HL-60 (cell line): ENCODE data around the gene PPIP5K2.

ENCODE experiments used
- POLR2AphosphoS5 ChIP-seq: IDR thresholded peaks from 2 replicates; pipeline ENCODE4 v1.6.1; 2012; ENCODE audit warnings: low read depth
- TF ChIP-seq, protein P1 (sequence below): IDR thresholded peaks from one replicate; pipeline ENCODE4 v1.5.1; 2011; ENCODE audit warnings: low read length, control low read depth, inconsistent platforms; ENCODE audit not compliant: insufficient read depth
- TF ChIP-seq, protein P2 (sequence below): IDR thresholded peaks from 2 replicates; pipeline ENCODE4 v1.6.1; 2012; ENCODE audit warnings: low read depth; ENCODE audit not compliant: insufficient replicate concordance

GRCh38 chr5:103188436-103188835 is 68.3 kb downstream of the PPIP5K2 start:
- TF ChIP-seq, protein P1, sequence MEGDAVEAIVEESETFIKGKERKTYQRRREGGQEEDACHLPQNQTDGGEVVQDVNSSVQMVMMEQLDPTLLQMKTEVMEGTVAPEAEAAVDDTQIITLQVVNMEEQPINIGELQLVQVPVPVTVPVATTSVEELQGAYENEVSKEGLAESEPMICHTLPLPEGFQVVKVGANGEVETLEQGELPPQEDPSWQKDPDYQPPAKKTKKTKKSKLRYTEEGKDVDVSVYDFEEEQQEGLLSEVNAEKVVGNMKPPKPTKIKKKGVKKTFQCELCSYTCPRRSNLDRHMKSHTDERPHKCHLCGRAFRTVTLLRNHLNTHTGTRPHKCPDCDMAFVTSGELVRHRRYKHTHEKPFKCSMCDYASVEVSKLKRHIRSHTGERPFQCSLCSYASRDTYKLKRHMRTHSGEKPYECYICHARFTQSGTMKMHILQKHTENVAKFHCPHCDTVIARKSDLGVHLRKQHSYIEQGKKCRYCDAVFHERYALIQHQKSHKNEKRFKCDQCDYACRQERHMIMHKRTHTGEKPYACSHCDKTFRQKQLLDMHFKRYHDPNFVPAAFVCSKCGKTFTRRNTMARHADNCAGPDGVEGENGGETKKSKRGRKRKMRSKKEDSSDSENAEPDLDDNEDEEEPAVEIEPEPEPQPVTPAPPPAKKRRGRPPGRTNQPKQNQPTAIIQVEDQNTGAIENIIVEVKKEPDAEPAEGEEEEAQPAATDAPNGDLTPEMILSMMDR = no peak
- TF ChIP-seq, protein P2, sequence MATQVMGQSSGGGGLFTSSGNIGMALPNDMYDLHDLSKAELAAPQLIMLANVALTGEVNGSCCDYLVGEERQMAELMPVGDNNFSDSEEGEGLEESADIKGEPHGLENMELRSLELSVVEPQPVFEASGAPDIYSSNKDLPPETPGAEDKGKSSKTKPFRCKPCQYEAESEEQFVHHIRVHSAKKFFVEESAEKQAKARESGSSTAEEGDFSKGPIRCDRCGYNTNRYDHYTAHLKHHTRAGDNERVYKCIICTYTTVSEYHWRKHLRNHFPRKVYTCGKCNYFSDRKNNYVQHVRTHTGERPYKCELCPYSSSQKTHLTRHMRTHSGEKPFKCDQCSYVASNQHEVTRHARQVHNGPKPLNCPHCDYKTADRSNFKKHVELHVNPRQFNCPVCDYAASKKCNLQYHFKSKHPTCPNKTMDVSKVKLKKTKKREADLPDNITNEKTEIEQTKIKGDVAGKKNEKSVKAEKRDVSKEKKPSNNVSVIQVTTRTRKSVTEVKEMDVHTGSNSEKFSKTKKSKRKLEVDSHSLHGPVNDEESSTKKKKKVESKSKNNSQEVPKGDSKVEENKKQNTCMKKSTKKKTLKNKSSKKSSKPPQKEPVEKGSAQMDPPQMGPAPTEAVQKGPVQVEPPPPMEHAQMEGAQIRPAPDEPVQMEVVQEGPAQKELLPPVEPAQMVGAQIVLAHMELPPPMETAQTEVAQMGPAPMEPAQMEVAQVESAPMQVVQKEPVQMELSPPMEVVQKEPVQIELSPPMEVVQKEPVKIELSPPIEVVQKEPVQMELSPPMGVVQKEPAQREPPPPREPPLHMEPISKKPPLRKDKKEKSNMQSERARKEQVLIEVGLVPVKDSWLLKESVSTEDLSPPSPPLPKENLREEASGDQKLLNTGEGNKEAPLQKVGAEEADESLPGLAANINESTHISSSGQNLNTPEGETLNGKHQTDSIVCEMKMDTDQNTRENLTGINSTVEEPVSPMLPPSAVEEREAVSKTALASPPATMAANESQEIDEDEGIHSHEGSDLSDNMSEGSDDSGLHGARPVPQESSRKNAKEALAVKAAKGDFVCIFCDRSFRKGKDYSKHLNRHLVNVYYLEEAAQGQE = no peak
- no peak for TF ChIP-seq POLR2AphosphoS5
